RWPE1 (cell line): ENCODE measurements around the gene NPPB.

Experiments
- CTCF ChIA-PET: fragments of 350-600 bp; sonication (Branson Sonifier 250); formaldehyde crosslinking; extraction: SDS; loops from one replicate; lab custom pipeline; 2021; lab: Yijun Ruan, JAX
- POLR2A ChIA-PET: fragments of 400-600 bp; formaldehyde crosslinking; extraction: SDS; loops from one replicate; lab custom pipeline; 2020; ENCODE audit warnings: antibody characterized with exemption; ENCODE audit not compliant: low non-redundant PET; lab: Yijun Ruan, JAX
- DNase-seq: peaks from one replicate; pipeline ENCODE4 v3.0.0; 2012; ENCODE audit warnings: low spot score
- H3K27ac ChIP-seq: fragments of 450-650 bp; 2 replicates; pipeline ENCODE4 v1.5.1; 2017
- TF ChIP-seq, protein P1 (sequence below): fragments of 450-650 bp; conservative IDR thresholded peaks from 2 replicates; pipeline ENCODE4 v1.5.1; 2017; ENCODE audit warnings: low read depth, mild to moderate bottlenecking

NPPB gene

DNA sequence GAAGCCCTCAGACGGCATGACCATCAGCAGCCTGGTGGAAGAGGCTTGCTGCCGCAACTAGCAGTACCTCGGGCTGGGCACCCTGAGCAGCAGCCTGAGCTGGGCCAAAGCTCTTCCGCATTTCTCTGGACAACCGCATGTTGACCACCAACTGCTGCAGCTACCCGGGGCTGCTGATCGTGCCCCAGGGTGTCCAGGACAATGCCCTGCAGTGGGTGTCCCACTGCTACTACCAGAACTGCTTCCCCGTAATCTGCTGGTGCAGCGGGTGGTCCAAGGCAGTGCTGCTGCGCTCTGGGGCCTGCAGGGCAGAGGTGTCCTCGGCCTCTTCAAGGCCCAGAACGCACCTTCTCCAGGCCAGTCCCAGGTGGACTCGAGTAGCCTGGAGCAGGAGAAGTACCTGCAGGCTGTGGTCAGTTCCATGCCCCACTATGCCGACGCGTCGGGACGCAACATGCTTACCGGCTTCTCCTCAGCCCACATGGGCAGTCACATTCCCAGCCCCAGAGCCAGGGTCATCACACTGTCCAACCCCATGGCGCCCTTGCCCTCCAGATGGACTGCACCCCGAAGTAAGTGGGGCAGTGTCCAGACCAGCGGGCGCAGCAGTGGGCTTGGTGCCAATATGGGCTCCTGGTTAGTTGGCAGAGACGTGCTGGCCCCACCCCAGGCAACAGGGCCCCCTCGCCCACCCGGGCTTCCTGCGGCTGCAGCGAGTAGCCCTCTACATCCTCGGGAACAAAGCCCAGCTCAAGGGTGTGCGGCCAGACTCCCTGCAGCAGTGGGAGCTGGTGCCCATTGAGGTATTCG is 19.5 kb upstream of the NPPB start:
- ChIA-PET CTCF (interaction anchor here (0.5 to 1.2 kb wide), 2 partner anchors 14 to 241 kb away, joined by 3 to 6 read pairs; no protein-coding TSS in a partner anchor), POLR2A (no interaction called here)
- H3K27ac ChIP-seq: no peak overlapping the region
- TF ChIP-seq, protein P1, sequence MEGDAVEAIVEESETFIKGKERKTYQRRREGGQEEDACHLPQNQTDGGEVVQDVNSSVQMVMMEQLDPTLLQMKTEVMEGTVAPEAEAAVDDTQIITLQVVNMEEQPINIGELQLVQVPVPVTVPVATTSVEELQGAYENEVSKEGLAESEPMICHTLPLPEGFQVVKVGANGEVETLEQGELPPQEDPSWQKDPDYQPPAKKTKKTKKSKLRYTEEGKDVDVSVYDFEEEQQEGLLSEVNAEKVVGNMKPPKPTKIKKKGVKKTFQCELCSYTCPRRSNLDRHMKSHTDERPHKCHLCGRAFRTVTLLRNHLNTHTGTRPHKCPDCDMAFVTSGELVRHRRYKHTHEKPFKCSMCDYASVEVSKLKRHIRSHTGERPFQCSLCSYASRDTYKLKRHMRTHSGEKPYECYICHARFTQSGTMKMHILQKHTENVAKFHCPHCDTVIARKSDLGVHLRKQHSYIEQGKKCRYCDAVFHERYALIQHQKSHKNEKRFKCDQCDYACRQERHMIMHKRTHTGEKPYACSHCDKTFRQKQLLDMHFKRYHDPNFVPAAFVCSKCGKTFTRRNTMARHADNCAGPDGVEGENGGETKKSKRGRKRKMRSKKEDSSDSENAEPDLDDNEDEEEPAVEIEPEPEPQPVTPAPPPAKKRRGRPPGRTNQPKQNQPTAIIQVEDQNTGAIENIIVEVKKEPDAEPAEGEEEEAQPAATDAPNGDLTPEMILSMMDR: no peak
- no peak for DNase-seq

DNA sequence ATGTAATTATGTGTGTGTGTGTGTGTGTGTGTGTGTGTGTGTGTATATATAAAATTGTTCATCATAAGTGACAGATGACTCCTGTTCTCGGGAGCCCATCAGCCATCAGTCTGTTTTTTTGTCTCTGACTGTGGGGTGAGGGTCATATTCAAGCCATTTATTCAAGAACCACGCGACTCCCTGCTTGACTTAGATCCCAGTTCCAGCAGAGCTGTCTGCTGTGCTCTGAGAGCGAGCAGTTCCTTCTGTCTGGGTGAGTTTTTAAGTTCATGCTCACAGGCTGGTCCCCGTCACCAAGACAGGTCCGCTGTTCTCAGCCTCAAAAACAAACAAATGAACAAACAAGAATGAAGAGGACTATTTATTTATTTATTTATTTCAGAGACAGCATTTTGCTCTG is 18.3 kb upstream of the NPPB start:
- ChIA-PET POLR2A (no interaction called here), CTCF (interaction anchor here (1.5 kb wide), 1 partner anchor 16 kb away, joined by 3 read pairs; no protein-coding TSS in a partner anchor)
- DNase-seq: no peak
- no peak overlapping the region for H3K27ac ChIP-seq
- TF ChIP-seq, protein P1: no peak

DNA sequence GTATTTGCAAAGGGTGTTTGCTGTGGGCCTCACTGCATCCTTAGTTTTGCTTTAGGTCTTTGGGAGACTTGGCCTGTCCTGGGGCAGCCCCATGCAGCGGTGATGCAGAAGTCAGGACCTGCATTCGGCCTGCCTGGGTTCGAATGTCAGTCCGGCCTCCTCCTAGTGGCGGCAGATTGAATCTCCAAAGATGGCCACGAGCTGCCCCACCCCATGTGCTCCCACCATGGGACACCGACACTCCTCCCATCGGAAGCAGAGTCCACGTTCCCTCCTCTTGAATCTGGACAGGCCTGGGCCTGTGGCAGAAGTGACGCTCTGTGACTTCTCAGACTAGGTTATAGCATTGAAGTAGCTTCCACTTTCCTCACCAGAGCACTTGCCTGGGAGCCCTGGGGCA is 16.3 kb upstream of the NPPB start:
- POLR2A ChIA-PET: no interaction called here
- CTCF ChIA-PET: interaction anchor here (0.6 kb wide), 1 partner anchor 11 kb away, joined by 4 read pairs; no protein-coding TSS in a partner anchor
- DNase-seq: no peak
- TF ChIP-seq, protein P1: no peak
- H3K27ac ChIP-seq: no peak overlapping the region

DNA sequence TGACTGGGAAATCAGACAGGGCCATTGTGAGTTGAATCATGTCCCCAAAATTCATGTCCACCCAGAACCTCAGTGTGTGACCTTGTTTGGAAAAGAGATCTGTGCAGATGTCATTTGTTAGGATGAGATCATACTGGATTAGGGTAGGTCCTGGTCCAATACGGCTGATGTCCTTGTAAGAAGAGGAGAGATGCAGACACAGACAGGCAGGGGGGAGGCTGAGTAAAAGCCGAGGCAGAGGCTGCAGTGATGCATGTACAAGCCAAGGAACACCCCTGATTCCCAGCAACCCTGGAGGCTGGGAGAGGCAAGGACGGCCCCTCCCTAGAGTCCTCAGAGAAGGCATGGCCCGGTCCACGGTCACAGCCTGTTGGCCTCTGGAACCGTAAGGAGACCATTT is 15.9 kb upstream of the NPPB start:
- H3K27ac ChIP-seq: no peak overlapping the region
- TF ChIP-seq, protein P1: no peak
- ChIA-PET POLR2A (no interaction called here), CTCF (no interaction called here)
- no peak for DNase-seq

DNA sequence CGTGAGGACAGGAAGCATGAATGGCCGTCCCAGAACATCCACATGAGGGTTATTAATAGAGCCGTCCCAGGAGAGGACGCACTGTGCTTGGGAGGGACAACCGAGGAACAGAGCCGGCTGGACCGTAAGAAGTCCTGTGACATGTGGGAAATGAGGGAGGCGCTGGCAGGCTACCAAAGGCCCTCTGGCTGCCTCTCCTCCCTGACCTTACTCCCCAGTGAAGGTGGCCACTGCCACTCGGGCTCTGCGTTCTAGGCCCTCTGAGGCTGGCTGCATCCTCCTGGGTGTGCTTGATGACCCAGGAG is 15.5 kb upstream of the NPPB start:
- TF ChIP-seq, protein P1: no peak
- H3K27ac ChIP-seq: no peak overlapping the region
- POLR2A ChIA-PET: no interaction called here
- no peak for DNase-seq
- CTCF ChIA-PET: no interaction called here

DNA sequence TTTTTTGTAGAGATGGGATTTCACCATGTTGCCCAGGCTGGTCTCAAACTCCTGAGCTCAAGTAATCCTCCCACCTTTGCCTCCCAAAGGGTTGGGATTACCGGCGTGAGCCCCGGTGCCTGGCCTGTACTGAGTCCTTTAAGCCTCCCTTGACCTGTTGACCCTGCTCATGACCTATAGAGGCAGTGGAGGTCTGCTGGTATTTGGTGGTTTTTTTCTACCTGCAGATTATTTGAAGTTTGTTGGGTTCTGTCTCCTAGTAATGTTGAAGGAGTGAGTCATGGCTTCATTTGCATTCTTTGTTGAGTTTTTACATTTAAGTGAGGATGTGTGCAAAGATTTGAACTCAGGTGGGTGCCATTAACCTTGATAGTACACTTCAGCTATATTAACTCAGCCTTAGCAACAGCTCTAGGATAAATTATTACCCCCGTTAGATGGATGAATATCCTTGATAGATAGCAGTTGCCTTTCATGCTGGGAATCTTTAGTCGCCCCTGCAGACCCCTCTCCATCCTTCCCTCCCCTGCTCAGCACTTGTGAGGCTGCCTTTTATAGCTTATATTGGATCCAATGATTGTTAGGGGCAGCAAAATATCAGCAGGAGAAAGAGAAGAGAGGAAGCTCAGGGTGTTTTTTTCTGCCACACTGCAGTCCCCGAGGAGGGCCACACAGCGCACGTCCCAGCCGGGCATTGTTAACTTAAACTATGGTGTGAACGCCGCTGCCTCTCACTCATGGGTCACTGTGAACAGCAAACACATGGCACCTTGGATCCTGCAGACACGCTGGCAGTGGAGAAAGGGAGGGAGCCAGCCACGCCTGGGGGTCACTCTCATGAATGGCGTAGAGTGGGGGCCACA is 14.9 kb upstream of the NPPB start:
- ChIA-PET CTCF (interaction anchor here (0.6 kb wide), 2 partner anchors 13 to 27 kb away, joined by 3 to 5 read pairs; no protein-coding TSS in a partner anchor), POLR2A (no interaction called here)

More for the DNA sequence above, 14.9 kb upstream of the NPPB start:
- DNase-seq: no peak
- TF ChIP-seq, protein P1: no peak
- H3K27ac ChIP-seq: no peak overlapping the region
